DMS53 treated with DMSO at 0.1 percent for 48 hours (cell line): ENCODE results near the gene SOCS6.
"Not testable (repeated sequence)": the region's sequence is repeated elsewhere in the genome, so short reads cannot be mapped to it uniquely, and the experiment has no call there.

Source experiments
- DNase-seq: peaks from one replicate; lab custom pipeline; 2025; ENCODE audit not compliant: unreplicated experiment; lab: John Stamatoyannopoulos, UW

SOCS6 gene, protein sequence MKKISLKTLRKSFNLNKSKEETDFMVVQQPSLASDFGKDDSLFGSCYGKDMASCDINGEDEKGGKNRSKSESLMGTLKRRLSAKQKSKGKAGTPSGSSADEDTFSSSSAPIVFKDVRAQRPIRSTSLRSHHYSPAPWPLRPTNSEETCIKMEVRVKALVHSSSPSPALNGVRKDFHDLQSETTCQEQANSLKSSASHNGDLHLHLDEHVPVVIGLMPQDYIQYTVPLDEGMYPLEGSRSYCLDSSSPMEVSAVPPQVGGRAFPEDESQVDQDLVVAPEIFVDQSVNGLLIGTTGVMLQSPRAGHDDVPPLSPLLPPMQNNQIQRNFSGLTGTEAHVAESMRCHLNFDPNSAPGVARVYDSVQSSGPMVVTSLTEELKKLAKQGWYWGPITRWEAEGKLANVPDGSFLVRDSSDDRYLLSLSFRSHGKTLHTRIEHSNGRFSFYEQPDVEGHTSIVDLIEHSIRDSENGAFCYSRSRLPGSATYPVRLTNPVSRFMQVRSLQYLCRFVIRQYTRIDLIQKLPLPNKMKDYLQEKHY

DNA sequence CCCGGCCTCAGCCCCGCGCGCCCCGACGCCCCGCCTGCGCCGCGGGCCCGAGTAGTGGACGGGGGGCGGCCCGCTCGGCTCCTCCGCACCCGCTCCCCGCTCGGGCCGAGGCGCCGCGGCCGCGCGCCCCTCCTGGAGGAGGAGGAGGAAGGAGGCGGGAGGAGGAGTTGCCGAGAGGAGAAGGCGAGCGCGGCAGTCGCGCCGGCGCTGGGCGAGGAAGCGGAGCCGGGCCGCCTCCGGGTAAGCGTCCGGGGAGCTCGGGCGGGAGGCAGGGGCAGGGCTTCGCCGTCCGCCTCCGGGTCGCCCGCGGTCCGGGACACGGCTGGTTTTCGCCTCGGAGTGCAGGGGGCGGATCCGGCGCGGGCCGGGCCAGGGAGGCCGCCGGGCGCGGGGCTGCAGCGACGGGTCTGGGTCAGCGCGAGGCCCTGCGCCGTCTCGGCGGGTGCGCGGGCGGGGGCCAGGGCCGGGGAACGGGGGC, at the start of gene SOCS6:
TSS of gene SOCS6 (plus strand) at position 195 of the 478 bp plus-strand sequence. CDS start 35,624 bp downstream, outside the sequence.
- peak; percentile 51 for DNase-seq

DNA sequence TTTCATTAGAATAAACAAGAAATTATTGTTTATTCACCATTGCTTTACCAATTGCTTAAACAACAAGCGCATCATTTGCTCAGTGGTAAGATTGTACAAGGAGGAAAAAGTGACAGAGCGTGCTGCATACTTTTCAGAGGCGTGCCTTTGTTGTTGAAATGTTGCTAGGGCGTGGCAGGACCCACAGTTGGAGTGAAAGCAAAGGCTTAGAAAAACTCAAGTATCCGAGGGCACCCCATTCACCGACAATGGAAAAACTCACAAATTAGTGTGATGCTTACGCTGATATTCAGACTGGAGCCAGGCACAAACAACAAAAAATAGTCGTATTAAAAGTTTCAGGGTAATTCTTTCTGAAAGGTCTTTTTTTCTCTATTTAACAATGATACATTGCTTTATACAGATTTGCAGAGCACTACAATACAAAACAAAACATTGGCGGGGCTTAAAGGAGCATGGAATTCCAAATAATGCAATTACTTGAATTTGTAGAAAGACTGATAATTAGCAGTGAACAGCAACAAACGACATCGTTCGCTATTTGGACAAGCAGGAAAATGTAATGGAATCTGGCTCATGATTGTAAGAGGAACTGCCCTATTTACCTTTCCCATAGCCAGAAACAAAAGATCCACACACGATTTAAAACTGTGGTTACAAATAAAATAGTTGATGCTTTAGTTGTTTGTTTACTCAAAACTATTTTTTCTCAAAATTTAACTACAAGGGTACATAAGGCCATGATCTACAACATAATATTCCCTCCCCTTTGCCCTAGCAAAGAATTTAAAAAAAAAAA, 45.5 kb upstream of the SOCS6 start:
- no peak for DNase-seq

DNA sequence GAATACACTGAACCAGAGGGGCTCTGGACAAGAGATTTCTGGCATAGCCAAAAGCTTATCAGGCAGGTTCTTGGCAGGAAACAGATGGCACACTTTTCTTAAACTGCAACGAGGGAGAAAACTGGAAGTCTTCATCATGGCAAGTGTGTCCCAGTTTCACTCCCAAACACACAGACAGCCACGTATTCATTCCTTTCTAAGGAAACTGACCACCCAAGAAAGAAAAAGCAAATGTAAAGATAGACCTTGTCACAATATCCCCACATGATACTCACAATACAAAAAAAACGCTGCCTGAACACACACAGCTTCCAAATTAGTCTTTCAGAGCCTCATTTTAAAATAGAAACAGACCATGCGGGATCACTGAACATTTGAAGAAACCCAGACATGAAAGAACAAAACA, 42.8 kb upstream of the SOCS6 start:
- no peak for DNase-seq

DNA sequence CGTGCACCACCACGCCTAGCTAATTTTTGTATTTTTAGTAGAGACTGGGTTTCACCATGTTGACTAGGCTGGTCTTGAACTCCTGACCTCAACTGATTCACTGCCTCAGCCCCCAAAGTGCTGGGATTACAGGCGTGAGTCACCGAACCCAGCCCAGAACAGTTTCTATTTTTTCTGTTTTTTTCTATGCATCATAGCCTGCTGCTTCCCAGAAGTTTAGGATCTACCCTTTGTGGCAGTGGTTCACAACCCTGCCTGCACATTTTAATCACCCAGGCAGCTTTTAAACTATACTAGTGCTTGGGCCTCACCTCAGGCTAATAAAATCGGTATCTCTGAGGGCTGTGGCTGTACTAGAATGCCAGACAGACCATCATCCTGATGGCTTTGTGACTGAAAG, 39.7 kb upstream of the SOCS6 start:
- no peak for DNase-seq

DNA sequence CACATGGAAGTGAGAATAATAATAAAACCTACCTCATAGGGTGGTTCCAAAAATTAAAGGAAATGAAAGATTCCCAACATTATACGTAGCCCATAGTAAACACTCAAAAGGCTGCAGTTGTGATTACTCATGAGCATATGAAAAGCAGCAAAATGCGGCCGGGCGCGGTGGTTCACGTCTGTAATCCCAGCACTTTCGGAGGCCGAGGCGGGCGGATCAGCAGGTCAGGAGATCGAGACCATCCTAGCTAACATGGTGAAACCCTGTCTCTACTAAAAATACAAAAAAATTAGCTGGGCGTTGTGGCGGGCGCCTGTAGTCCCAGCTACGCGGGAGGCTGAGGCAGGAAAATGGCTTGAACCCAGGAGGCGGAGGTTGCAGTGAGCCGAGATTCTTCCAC, 39.0 kb upstream of the SOCS6 start:
- DNase-seq = not testable (repeated sequence)

DNA sequence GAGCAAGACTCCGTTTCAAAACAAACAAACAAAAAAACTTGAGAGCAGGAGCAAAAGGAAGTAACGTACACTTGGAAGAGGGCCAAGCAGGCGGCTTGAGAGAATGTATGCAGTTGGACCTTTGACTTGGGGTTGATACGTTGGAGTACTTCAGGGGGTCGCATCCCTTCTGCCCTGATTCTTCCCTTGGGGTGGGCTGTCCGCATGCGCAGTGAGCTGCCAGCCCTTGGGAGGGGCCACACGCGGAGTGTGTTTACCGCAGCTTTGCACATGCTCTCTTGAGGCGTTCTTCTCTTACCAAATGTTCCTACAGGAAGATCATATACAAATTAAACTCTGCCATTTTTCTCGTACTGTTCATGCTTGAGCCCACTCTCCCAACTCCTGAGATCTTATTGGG, 38.1 kb upstream of the SOCS6 start:
- DNase-seq = peak; percentile 91

DNA sequence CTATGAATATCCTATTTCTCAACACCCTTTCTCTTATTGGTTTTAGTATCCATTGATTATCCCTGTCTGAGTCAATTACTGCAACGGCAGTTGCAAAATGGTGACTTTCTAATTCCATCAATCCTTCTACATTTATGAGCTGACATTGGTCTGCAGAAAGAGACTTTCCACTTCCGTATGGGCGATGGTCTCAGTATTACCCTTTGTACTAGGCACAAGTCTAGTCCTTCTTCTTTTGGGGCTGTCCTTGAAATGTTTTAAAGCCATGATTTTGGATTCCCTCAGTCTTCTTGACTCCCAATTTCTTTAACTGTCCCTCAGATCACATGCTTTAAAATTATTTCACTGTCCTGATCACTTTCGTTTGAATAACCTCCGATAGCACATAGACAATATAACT, 32.7 kb upstream of the SOCS6 start:
- DNase-seq = no peak

DNA sequence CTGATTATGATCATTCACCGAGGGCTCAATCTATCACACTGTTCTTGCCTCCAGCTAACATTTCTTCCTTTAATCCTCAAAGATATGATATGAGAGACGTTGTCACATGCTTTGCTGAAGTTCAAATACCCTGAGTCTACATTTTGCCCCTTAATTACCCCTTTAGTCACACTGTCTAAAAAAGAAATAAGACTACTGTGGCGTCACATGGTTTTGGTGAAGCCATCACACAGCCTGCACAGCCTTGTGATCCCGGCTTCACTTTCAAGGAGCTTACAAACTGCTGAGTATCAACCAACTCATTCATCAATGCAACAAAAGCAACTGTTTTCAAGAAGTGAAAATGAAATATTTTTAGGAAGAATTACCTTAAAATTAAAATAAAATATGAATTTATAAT, 31.9 kb upstream of the SOCS6 start:
- DNase-seq = no peak

DNA sequence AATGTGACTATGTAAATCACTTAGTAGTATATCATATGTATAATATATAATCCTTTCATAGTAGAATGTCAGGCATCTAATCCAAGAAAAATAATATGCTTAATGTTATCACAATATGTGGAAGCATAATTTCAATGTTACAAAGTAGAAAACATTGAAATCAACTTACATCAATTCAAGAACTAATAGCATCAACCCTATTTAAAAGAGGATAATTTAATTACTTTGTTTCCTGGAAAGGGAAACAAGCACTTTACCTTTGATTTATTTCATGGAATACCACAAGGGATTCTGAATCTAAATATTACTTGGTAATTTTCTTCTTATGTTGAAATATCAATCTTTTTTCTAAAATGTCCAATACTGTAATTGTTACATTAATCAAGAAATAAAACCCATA, 30.6 kb upstream of the SOCS6 start:
- DNase-seq = no peak

DNA sequence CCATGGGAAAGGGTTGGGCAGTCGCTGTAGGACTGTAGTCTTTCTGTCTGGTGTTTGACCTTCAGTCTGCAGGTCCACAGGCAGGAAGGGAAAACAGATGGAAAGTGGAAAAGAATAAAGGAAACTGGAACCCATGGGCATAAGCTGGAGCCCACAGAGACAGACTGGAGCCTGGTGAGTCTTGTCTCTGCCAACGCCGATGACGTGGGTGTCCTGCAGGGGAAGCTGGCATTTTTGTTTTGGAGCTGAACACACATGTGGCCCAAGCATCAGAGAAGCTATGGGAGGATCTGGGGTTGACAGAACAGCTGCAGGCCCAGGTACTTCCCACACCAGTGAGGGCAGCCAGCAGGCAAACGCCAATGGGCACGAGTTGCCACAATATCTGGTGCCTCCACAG, 28.2 kb upstream of the SOCS6 start:
- DNase-seq = no peak

DNA sequence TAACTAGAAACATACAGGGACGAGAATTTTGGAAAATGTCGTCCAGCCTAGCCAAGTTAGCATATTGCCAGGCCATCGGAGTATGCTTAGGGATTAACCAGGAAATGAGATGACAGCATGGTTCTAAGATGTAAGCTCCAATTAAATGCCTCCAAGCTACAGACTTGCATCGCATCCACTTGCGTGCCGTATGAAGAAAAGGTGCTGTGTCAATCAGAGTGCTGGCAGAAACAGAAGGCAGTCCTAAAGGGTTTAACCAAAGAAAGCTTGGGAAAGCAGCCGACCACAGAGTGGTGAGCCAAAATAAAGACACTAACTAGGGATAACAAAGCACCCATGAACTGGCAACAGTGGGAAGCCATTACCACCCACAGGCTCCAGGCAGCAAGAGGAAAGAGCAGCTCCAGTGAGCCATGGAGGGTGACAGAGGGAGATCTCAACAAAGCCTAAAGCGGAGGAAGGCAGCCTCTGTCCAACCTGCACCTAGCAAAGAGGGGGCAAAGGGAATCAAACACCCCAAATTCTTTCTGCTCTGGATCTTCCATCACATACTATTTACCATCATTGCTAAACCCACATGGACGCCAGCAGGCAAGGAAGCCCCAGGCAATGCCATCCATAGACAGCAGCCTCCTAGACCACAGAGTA, 27.6 kb upstream of the SOCS6 start:
- no peak for DNase-seq

DNA sequence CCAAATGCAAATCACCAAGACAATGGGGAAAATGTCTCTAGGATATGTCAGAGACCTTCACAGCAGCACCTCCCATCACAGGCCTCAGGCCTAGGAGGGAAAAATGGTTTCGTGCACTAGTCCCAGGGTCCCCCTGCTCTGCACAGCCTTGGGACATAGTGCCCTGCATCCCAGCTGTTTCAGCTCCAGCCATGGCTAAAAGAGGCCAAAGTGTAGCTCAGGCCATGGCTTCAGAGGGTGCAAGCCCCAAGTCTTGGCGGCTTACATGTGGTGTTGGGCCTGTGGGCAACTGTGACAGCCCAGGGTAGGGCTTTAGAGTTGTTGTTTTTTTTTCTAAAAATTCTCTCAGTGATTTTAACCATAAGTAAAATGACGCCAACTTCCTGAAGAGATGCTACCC, 25.5 kb upstream of the SOCS6 start:
- no peak for DNase-seq

DNA sequence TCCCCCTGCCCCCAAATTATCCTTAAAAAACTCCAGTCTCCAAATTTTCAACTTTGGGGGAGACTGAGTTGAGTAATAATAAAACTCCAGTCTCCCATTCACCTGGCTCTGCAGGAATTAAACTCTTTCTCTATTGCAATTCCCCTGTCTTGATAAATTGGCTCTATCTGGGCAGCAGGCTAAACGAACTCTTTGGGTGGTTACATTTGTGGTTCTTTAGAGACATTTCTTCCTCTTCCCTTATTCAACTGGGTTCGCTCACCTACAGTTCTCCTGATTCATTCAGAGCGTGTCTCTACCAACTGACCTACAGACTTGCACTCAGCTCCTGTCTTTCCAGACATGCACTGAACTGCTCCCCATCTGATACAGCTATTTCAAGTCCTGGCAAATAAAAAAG, 17.1 kb upstream of the SOCS6 start:
- DNase-seq = no peak

DNA sequence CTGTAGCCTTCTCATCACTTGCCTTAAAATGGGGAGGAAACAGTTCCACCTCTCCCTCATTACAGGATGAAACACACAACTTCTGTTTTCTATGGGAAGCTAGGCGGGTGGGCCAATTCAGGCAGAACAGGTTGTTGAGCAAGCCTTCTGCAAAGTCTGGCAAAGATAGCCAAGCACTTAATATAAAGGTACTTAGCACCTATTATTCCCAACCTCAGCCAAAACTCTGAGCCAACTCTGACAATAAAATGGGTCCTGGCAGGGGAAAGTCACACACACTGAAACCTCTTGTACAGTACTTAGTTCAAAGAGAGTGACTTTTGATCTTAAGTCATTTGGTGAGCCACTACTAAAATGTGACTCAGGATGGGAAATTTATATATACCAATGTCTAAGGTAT, 15.8 kb upstream of the SOCS6 start:
- no peak for DNase-seq

DNA sequence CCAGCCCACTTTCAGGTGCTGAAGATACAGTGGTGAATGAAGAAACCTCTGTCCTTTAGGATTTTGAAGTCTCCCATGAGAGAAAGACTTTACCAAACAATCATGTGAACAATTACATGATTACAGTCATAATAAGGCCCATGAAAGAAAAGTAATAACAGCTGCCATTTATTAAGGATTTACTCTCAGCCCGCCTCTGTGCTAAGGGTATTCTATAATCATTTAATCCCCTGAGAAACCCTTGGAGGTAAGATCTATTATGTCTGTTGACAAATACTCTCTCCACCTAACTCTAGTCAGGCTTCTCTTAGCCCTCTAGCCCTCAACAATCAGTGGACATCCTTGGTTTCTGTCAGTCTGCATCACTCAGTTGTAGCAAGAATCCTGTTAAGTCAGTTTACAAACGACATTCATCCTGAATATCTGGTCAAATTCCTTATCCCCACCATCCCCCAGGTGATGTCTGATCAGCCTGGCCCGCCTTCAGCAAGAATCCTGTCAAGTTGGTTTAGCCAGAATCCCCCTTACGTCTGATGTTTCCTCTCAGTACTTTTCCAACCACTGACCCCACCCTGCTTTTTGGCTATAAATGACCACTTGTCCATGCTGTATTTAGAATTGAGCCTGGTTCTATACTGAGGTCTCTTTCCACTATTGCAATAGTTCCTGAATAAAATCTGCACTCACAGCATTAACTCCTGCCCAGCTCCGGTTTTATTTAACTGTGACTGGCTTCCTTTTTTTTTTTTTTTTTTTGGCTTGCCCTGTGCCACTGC, 12.2 kb upstream of the SOCS6 start:
- DNase-seq = no peak

DNA sequence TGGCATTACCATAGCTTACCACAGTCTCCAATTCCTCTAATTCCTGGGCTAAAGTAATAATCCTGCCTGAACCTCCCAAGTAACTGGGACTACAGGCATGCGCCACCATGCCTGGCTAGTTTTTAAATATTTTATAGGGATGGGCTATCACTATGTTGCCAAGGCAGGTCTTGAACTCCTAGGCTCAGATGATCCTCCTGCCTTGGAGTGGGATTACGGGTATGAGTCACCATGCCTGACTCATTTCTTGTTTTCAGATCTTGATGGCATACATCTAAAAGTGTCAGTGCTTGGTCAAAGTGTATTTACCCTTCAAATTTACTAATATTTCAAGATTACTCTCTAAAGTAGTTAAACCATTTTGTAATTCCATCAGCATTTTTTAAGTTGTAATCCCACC, 9.4 kb upstream of the SOCS6 start:
- no peak for DNase-seq

DNA sequence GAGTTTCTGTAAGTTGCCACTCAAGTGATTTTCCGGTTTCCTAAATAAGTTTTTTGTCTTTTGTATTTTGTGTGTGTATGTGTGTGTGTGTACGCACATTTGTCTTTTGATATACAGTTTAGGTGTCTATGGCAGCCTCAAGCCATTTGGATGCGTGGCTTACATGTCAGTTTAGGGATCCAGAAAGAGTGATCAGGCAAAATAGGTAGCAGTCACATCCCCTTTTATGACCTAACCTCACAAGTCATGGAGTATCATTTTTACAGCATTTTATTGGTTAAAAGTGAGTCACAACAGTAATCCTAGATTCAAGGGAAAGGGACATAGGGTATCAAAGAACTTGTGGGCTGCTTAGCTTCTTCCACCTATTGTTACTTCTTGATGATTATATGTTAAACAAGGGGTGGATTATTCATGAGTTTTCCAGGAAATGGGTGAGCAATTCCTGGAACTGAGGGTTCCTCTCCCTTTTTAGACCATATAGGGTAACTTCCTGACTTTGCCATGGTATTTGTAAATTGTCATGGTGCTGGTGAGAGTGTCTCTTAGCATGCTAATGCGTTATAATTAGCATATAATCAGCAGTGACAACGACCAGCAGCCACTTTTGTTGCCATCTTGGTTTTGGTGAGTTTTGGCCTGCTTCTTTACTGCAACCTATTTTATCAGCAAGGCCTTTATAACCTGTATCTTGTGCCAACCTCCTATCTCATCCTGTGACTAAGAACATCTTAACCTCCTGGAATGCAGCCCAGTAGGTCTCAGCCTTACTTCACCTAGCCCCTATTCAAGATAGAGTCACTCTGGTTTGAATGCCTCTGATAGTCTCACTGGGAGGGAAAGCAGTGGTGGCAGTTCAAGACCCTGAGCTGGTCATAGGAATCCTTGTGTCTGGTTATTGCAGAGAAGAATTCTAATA, 8.6 kb upstream of the SOCS6 start:
- no peak for DNase-seq

DNA sequence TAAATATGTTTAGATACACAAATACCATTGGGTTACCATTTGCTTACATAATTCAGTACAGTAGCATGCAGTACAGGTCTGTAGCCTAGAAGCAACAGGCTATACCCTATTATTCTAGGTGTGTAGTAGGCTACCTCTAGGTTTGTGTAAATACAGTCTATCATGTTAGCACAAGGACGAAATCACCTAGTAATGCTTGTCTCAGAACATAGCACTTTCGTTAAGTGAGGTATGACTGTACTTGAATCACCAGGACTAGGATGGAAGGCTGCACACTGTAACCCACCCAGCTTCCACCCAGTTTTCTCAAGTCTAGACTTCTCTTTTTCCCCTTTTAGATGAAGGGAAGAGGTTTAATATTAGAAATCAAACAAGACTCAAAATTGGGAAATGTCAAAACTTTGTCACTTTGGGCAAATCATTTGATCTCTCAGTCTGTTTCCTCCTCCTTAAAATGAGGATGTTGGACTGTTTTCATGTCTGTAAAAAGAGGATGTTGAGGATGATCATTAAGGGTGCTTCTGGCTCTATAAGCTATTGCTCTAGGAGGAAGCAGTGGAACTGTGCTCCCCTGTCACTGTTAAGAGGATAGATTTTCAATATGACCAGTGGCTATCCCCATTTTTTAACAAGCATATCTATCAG, 3.7 kb upstream of the SOCS6 start:
- DNase-seq = no peak

DNA sequence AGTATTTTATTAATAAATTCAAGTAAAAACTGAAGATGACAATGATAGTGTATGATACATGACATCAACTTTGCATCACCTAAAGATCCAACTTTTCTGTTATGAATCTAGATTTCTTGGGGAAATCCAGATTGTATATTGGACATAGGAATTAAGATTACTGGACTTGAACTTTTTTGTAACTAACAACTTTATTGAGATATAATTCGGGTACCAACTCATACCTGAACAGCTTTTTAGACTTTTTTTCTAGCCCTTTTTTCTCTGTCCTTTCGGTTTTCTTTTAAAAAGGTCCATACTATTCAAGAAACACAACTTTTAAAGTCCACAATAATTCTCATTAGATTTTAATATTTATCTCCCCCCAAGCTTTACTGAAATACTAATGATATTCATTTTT, 1.1 kb upstream of the SOCS6 start:
- DNase-seq = no peak
